Ovary (tissue), 3 donors: ENCODE measurements around the gene KLHL2.
"Not testable (repeated sequence)": the region's sequence is repeated elsewhere in the genome, so short reads cannot be mapped to it uniquely, and the experiment has no call there.

Experiments used
- CTCF ChIP-seq, 3 donors: fragments of 450-650 bp in 2 of 3; fragments of 200-600 bp in 1 of 3; IDR thresholded peaks; one replicate each; pipeline versions ENCODE4 v1.5.1 to v1.8.0; 2016 to 2022; ENCODE audit warnings: antibody characterized with exemption in 3 of 3, mild to moderate bottlenecking in 1 of 3
- EP300 ChIP-seq: sonication (generic); formaldehyde crosslinking; IDR thresholded peaks from one replicate; pipeline ENCODE4 v1.6.1; 2017; ENCODE audit warnings: antibody characterized with exemption
- POLR2A ChIP-seq: fragments of 450-650 bp; IDR thresholded peaks from one replicate; pipeline ENCODE4 v1.6.1; 2017; ENCODE audit warnings: antibody characterized with exemption, mild to moderate bottlenecking, moderate library complexity
- donor health status: DM: no; HTN: no; CAD: no.

- not testable (repeated sequence) for TF ChIP-seq CTCF (IDR thresholded peaks at IDR 0.05); EP300; POLR2A
These were observed 40.5 kb upstream of the KLHL2 start for GRCh38 chr4:165166872-165167271.
